Measurements from ENCODE around the gene LIPT1. TPM values are rescaled to one million over a fixed set of nuclear protein-coding genes. Genes with fewer than 3 reads are reported as not detected.
A peak's percentile ranks its signal among the peaks of the same experiment; 100 is the strongest.

Gene LIPT1
- total RNA-seq, 1 donor from 2014 or later, result 3.6 TPM

- Mint-ChIP-seq H3K9me3 (ENCODE audit: low read depth) (no peaks in the 10 kb centered on the region), H3K4me3 (ENCODE audit: unreplicated experiment) (peak within 1 kb of the TSS; percentile 100), H3K27me3 (ENCODE audit: low read depth) (no peaks in the 10 kb centered on the region)
Measured at GRCh38 chr2:99180755-99181623, 26.2 kb downstream of the LIPT1 start, which contains the start of the genes MITD1 and MRPL30. TSS of gene MITD1 (minus strand) at chr2:99181058. CDS start at chr2:99180981, 77 bp downstream. TSS of gene MRPL30 (plus strand) at chr2:99181184. CDS start at chr2:99186204, 5,020 bp downstream.

DNA sequence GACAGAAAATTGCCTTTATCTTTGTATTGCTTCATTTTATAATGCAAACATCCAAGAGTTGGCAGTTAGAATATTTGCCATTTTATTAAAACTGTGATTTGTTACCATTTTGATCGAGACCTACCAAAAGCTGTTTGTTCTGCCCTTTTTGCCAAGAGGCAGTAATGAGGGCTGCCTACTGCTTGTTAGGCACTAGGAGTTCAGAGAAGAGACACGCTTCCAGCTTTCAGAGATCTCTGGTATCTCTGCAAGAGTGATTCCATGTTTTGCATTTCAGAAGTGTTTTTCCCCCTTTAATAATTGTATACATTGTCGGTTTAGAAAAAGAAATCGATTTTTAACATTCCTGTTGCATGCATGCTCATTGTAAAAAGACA is 26.8 kb downstream of the LIPT1 start:
- H3K27ac Mint-ChIP-seq (ENCODE audit: unreplicated experiment), result peak overlapping the region; percentile 98
- no peaks in the 10 kb centered on the region for H3K27me3 Mint-ChIP-seq (ENCODE audit: low read depth)
- H3K36me3 Mint-ChIP-seq (ENCODE audit: low read depth), result peaks cover 1% of the 10 kb centered on the region
- TF ChIP-seq, protein P1, sequence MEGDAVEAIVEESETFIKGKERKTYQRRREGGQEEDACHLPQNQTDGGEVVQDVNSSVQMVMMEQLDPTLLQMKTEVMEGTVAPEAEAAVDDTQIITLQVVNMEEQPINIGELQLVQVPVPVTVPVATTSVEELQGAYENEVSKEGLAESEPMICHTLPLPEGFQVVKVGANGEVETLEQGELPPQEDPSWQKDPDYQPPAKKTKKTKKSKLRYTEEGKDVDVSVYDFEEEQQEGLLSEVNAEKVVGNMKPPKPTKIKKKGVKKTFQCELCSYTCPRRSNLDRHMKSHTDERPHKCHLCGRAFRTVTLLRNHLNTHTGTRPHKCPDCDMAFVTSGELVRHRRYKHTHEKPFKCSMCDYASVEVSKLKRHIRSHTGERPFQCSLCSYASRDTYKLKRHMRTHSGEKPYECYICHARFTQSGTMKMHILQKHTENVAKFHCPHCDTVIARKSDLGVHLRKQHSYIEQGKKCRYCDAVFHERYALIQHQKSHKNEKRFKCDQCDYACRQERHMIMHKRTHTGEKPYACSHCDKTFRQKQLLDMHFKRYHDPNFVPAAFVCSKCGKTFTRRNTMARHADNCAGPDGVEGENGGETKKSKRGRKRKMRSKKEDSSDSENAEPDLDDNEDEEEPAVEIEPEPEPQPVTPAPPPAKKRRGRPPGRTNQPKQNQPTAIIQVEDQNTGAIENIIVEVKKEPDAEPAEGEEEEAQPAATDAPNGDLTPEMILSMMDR (IDR thresholded peaks at IDR 0.05), result no peak
- H3K4me1 Mint-ChIP-seq (ENCODE audit: low read depth), result peaks cover 42% of the 10 kb centered on the region
- H3K4me3 Mint-ChIP-seq (ENCODE audit: unreplicated experiment), result peak overlapping the region; percentile 100
- no peaks in the 10 kb centered on the region for H3K9me3 Mint-ChIP-seq (ENCODE audit: low read depth)
- DNase-seq (ENCODE audit: low spot score), result no peak

More at GRCh38 chr2:99180755-99181623, 26.2 kb downstream of the LIPT1 start, which contains the start of the genes MITD1 and MRPL30:
- peak; percentile 94 for DNase-seq (ENCODE audit: low spot score)
- peak within 1 kb of the TSS; percentile 98 for H3K27ac Mint-ChIP-seq (ENCODE audit: unreplicated experiment)
- peaks cover 42% of the 10 kb centered on the region for H3K4me1 Mint-ChIP-seq (ENCODE audit: low read depth)
- TF ChIP-seq, protein P1 (IDR thresholded peaks at IDR 0.05), result no peak
- H3K36me3 Mint-ChIP-seq (ENCODE audit: low read depth), result peaks cover 1% of the 10 kb centered on the region

- no peaks in the 10 kb centered on the region for H3K9me3 Mint-ChIP-seq (ENCODE audit: low read depth)
- H3K4me1 Mint-ChIP-seq (ENCODE audit: low read depth), result peaks cover 42% of the 10 kb centered on the region
- TF ChIP-seq, protein P1 (IDR thresholded peaks at IDR 0.05), result no peak
- H3K27ac Mint-ChIP-seq (ENCODE audit: unreplicated experiment), result peak overlapping the region; percentile 47
- peaks cover 1% of the 10 kb centered on the region for H3K36me3 Mint-ChIP-seq (ENCODE audit: low read depth)
- H3K27me3 Mint-ChIP-seq (ENCODE audit: low read depth), result no peaks in the 10 kb centered on the region
- peak overlapping the region; percentile 42 for H3K4me3 Mint-ChIP-seq (ENCODE audit: unreplicated experiment)
- DNase-seq (ENCODE audit: low spot score), result no peak
Measured at GRCh38 chr2:99183025-99183424, 28.3 kb downstream of the LIPT1 start.

DNA sequence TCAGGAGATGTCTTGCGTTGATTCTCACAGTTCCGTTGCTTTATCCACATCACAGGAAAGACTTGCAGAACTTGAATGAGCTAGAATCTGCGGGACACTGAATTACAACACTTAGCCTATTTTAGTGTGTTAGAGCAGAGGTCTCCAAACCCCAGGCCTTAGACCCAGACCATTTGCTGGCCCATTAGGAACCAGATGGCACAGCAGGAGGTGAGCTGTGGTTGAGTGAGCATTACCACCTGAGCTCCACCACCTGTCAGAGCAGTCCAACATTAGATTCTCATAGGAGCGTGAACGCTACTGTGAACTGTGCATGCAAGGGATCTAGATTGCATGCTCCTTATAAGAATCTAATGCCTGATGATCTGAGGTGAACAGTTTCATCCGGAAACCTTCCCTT is 30.0 kb downstream of the LIPT1 start:
- TF ChIP-seq, protein P1 (IDR thresholded peaks at IDR 0.05), result no peak
- no peak for DNase-seq (ENCODE audit: low spot score)
- no peak overlapping the region for H3K27ac Mint-ChIP-seq (ENCODE audit: unreplicated experiment)
- no peaks in the 10 kb centered on the region for H3K27me3 Mint-ChIP-seq (ENCODE audit: low read depth)
- peaks cover 7% of the 10 kb centered on the region for H3K36me3 Mint-ChIP-seq (ENCODE audit: low read depth)
- no peak overlapping the region for H3K4me3 Mint-ChIP-seq (ENCODE audit: unreplicated experiment)
- no peaks in the 10 kb centered on the region for H3K9me3 Mint-ChIP-seq (ENCODE audit: low read depth)
- H3K4me1 Mint-ChIP-seq (ENCODE audit: low read depth), result peaks cover 27% of the 10 kb centered on the region

DNA sequence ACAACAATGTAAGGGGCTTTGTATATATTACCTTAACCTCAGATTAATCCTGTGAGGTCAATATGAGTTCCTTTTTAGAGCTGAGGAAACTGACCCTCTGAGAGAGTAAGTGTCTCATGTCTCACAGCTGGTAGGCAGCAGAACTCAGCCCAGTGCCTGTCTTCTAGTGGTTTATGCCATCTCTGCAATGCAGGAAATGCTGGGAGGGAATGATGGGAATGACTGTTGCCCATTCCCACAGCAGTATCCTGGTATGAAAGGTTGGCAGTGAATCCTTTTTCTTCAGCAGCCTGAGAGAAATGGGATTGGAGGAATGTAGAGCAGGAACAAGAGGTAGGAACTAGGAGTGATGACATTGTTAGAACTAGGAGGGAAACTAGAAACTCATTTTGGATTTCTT is 32.2 kb downstream of the LIPT1 start:
- Mint-ChIP-seq H3K36me3 (ENCODE audit: low read depth) (peaks cover 15% of the 10 kb centered on the region), H3K27ac (ENCODE audit: unreplicated experiment) (no peak overlapping the region), H3K4me1 (ENCODE audit: low read depth) (peaks cover 11% of the 10 kb centered on the region), H3K9me3 (ENCODE audit: low read depth) (no peaks in the 10 kb centered on the region), H3K4me3 (ENCODE audit: unreplicated experiment) (no peak overlapping the region), H3K27me3 (ENCODE audit: low read depth) (no peaks in the 10 kb centered on the region)
- DNase-seq (ENCODE audit: low spot score), result no peak
- TF ChIP-seq, protein P1 (IDR thresholded peaks at IDR 0.05), result no peak
